OCI-LY1 (cell line): Measurements from ENCODE around the gene COL23A1.

Experiments
- CTCF ChIP-seq: fragments of 200-600 bp; sonication (generic), shearing (Covaris generic); IDR thresholded peaks from 2 replicates; pipeline ENCODE4 v1.5.1; 2017; ENCODE audit warnings: mild to moderate bottlenecking, antibody characterized with exemption, low read length, moderate library complexity, mixed read lengths
- EZH2 ChIP-seq: fragments of 200-600 bp; sonication (generic), shearing (Covaris generic); IDR thresholded peaks from 2 replicates; pipeline ENCODE4 v1.8.0; 2017; ENCODE audit warnings: borderline replicate concordance, mixed run types, mild to moderate bottlenecking, antibody characterized with exemption, low read length, moderate library complexity, mixed read lengths

GRCh38 chr5:178463321-178464155 lies 126.7 kb downstream of the COL23A1 start:
- TF ChIP-seq CTCF: no peak
- no peak for TF ChIP-seq EZH2
